Bronchial smooth muscle cell (primary cell): ENCODE measurements around the gene THRB. TPM values are rescaled to one million over a fixed set of nuclear protein-coding genes. Genes with fewer than 3 reads are reported as not detected.

ENCODE experiments used
- total RNA-seq: library from RNA; depleted of rRNA; stranded (reverse); fragments of >200 nt; gene quantifications from 2 replicates; pipeline ENCODE4 v1.2.1, GENCODE V29; 2014

The THRB gene
- total RNA-seq, result 0.09 and 0.79 TPM in 2 replicates

GRCh38 chr3:24494618-24495325 is at the start of gene THRB:
Gene THRB, minus strand, starts transcription at chr3:24494850.

